Ishikawa (cell line): ENCODE results near the gene NANS.

Experiments used
- CEBPB ChIP-seq: IDR thresholded peaks from 2 replicates; pipeline ENCODE4 v1.6.1; 2012
- CREB1 ChIP-seq: IDR thresholded peaks from 2 replicates; pipeline ENCODE4 v1.6.1; 2012; ENCODE audit warnings: low read depth
- EGR1 ChIP-seq: IDR thresholded peaks from 2 replicates; pipeline ENCODE4 v1.6.1; 2012
- EP300 ChIP-seq: IDR thresholded peaks from 2 replicates; pipeline ENCODE4 v1.6.1; 2012; ENCODE audit warnings: borderline replicate concordance
- FOXM1 ChIP-seq: IDR thresholded peaks from 2 replicates; pipeline ENCODE4 v1.6.1; 2012; ENCODE audit warnings: low read depth, borderline replicate concordance
- MAX ChIP-seq: IDR thresholded peaks from 2 replicates; pipeline ENCODE4 v1.6.1; 2012
- NFIC ChIP-seq: IDR thresholded peaks from 2 replicates; pipeline ENCODE4 v1.6.1; 2012
- RAD21 ChIP-seq: IDR thresholded peaks from 2 replicates; pipeline ENCODE4 v1.6.1; 2012; ENCODE audit warnings: low read depth
- REST ChIP-seq: IDR thresholded peaks from 2 replicates; pipeline ENCODE4 v1.6.1; 2012; ENCODE audit warnings: low read depth, mild to moderate bottlenecking
- TAF1 ChIP-seq: IDR thresholded peaks from 2 replicates; pipeline ENCODE4 v1.6.1; 2012; ENCODE audit warnings: low read depth, mild to moderate bottlenecking
- TCF12 ChIP-seq: IDR thresholded peaks from 2 replicates; pipeline ENCODE4 v1.6.1; 2012; ENCODE audit warnings: low read depth
- TEAD4 ChIP-seq: IDR thresholded peaks from 2 replicates; pipeline ENCODE4 v1.6.1; 2012
- USF1 ChIP-seq: IDR thresholded peaks from 2 replicates; pipeline ENCODE4 v1.6.1; 2012
- YY1 ChIP-seq: IDR thresholded peaks from 2 replicates; pipeline ENCODE4 v1.6.1; 2012; ENCODE audit warnings: low read depth
- ZBTB7A ChIP-seq: IDR thresholded peaks from 2 replicates; pipeline ENCODE4 v1.6.1; 2012; ENCODE audit warnings: low read depth

The NANS gene

GRCh38 chr9:98101868-98102273 lies 45.3 kb downstream of the NANS start:
- TF ChIP-seq NFIC (no peak), CREB1 (no peak), TEAD4 (no peak), TCF12 (no peak), TAF1 (no peak), ZBTB7A (no peak), EP300 (no peak), FOXM1 (no peak)

GRCh38 chr9:98104445-98104881 lies 47.9 kb downstream of the NANS start:
- no peak for TF ChIP-seq FOXM1
- 0 out of 2 replicates have a peak, but pooled peaks have one; percentile 39 for TF ChIP-seq CEBPB
- TF ChIP-seq EP300, result no peak

GRCh38 chr9:98105006-98105405 lies 48.5 kb downstream of the NANS start:
- TF ChIP-seq REST (no peak), RAD21 (no peak), ZBTB7A (no peak), NFIC (no peak), EGR1 (no peak), MAX (no peak), EP300 (no peak), TEAD4 (no peak), USF1 (no peak), FOXM1 (no peak), TCF12 (no peak), CEBPB (no peak), CREB1 (no peak), TAF1 (no peak), YY1 (no peak)

- TF ChIP-seq NFIC, result no peak
- TF ChIP-seq TCF12, result no peak
- TF ChIP-seq EGR1, result no peak
- no peak for TF ChIP-seq MAX
- TF ChIP-seq FOXM1, result no peak
- TF ChIP-seq YY1, result no peak
- no peak for TF ChIP-seq ZBTB7A
- no peak for TF ChIP-seq USF1
- no peak for TF ChIP-seq CREB1
- no peak for TF ChIP-seq EP300
These were observed 51.4 kb downstream of the NANS start for GRCh38 chr9:98107926-98108325.

- TF ChIP-seq MAX, result no peak
These were observed 52.0 kb downstream of the NANS start for GRCh38 chr9:98108531-98109031.

- TF ChIP-seq CEBPB (no peak), MAX (no peak), TAF1 (no peak), NFIC (no peak), TEAD4 (no peak), CREB1 (no peak), TCF12 (no peak), EGR1 (no peak), REST (no peak), YY1 (no peak), ZBTB7A (no peak), USF1 (no peak)
These were observed 52.5 kb downstream of the NANS start for GRCh38 chr9:98109052-98109451.
